ENCODE data around the gene PPP4R4. TPM values are rescaled to one million over a fixed set of nuclear protein-coding genes. Genes with fewer than 3 reads are reported as not detected.
A peak's percentile ranks its signal among the peaks of the same experiment; 100 is the strongest.
"Not testable (repeated sequence)": the region's sequence is repeated elsewhere in the genome, so short reads cannot be mapped to it uniquely, and the experiment has no call there.

The PPP4R4 gene
- total RNA-seq, 2 donors from 2014 or later: 2.6 to 6.7 TPM

DNA sequence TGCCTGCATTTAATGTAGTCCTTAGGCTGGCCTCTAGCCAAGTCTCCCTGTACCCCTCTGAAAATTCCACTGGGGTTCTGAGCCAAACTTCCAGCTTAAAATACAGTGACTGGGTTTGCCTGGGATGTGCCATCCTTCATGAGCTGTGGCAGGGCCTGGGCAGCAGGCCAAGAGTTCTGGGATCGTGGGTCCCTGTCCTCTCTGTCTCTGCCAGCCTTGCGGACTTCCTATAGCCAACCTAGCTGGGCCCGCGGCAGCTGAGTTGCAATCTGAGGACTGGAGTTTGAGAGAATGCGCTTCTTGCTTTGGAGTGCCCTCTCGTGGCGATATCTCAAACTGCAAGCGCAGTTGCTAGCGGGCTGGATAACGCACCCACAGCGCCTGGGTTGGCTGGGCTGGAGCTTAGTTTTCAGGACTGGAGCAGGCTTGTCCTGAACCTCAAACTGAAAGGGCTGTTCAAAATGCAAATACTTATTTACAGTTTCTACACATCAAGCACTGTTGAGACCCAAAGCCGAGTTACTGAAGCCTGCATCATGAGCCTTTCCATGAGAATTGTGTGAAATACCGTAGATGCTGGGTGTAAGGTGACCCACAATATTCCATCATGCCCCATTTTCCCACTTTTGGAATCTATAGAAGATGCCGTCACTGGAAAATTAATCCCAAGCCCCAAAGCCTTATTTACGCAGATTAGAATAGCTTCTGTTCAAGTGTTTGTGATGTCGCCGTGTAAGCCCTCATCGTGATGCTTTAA, 37.4 kb upstream of the PPP4R4 start:
- peak; percentile 96 for ATAC-seq
- Mint-ChIP-seq H3K36me3 (ENCODE audit: low read depth) (peaks cover 2% of the 10 kb centered on the region), H3K27ac (no peak overlapping the region), H3K4me1 (peaks cover 2% of the 10 kb centered on the region), H3K27me3 (peaks cover 9% of the 10 kb centered on the region), H3K4me3 (no peak overlapping the region)
- peak; percentile 57 to 87 (median 65) for DNase-seq
- no peaks in the 10 kb centered on the region for H3K9me3 ChIP-seq (ENCODE audit: control insufficient read depth, low read length, poor library complexity, severe bottlenecking)

DNA sequence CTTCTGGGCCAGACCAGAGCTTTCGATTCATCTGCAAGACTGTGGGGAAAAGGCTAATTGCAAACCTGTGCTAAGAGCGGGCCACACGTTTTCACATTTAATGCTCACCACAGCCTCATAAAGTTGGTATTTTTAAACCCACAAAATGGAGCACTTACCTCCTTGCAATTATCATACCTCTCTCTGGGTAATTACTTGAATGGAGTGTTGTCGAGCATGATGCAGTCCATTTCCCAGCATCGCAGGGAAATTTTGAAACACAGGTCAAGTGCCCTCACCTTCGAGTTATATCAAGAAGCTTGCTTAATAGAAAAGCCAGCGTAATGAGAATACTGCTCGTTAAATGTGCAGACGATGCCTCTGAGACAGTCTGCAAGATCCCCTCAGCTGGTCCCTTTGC, 35.9 kb upstream of the PPP4R4 start:
- no peak for ATAC-seq
- Mint-ChIP-seq H3K27me3 (peaks cover 9% of the 10 kb centered on the region), H3K36me3 (ENCODE audit: low read depth) (peaks cover 2% of the 10 kb centered on the region), H3K4me3 (no peak overlapping the region), H3K27ac (no peak overlapping the region), H3K4me1 (peaks cover 2% of the 10 kb centered on the region)
- no peaks in the 10 kb centered on the region for H3K9me3 ChIP-seq (ENCODE audit: control insufficient read depth, low read length, poor library complexity, severe bottlenecking)
- DNase-seq: no peak

DNA sequence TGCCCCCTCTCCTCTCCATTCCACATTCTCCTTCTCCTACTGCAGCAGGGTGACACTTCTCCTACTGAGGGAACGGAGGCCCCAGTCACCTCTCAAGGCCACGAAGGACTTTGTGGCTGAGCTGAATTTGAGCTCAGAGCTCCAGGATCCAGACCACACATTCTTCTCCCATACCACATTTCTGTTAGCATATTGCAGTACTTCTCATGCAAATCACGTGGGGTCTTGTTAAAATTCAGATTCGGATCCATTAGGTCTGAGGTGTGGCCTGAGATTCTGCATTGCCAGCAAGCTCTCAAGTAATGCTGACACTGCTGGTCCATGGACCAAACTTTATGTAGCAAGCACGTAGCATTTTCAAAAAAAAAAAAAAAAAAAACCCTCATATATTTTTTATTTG, 35.1 kb upstream of the PPP4R4 start:
- no peak overlapping the region for H3K4me3 Mint-ChIP-seq
- peaks cover 9% of the 10 kb centered on the region for H3K27me3 Mint-ChIP-seq

GRCh38 chr14:94139421-94139820, 34.7 kb upstream of the PPP4R4 start:
- H3K4me1 Mint-ChIP-seq: peaks cover 2% of the 10 kb centered on the region
- peaks cover 2% of the 10 kb centered on the region for H3K36me3 Mint-ChIP-seq (ENCODE audit: low read depth)
- no peak overlapping the region for H3K27ac Mint-ChIP-seq
- DNase-seq: no peak
- no peak for ATAC-seq
- peaks cover 9% of the 10 kb centered on the region for H3K27me3 Mint-ChIP-seq
- H3K9me3 ChIP-seq (ENCODE audit: control insufficient read depth, low read length, poor library complexity, severe bottlenecking): no peaks in the 10 kb centered on the region
- H3K4me3 Mint-ChIP-seq: no peak overlapping the region

More for the DNA sequence above, 35.1 kb upstream of the PPP4R4 start:
- Mint-ChIP-seq H3K4me1 (peaks cover 2% of the 10 kb centered on the region), H3K36me3 (ENCODE audit: low read depth) (peaks cover 2% of the 10 kb centered on the region), H3K27ac (no peak overlapping the region)
- DNase-seq: no peak
- no peaks in the 10 kb centered on the region for H3K9me3 ChIP-seq (ENCODE audit: control insufficient read depth, low read length, poor library complexity, severe bottlenecking)
- ATAC-seq: no peak

DNA sequence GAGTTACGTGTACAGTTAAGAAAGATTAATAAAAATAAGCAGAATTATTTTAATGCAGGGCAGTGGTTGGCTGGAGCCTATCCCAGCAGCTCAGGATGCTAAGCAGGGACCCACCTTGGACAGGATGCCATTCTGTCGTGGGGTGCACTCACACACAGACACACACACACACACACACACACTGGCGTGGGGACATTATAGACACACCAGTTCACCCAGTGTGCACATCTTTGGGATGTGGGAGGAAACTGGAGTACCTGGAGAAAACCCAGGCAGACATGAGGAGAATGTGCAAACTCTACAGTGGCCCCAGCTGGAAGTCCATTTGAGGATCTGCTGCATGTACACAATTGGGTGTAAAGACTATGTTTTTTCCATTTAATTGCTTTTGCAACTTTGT, 31.9 kb upstream of the PPP4R4 start:
- no peak overlapping the region for H3K27ac Mint-ChIP-seq
- H3K27me3 Mint-ChIP-seq: peaks cover 5% of the 10 kb centered on the region
- no peak for ATAC-seq
- peaks cover 2% of the 10 kb centered on the region for H3K36me3 Mint-ChIP-seq (ENCODE audit: low read depth)
- H3K4me3 Mint-ChIP-seq: no peak overlapping the region
- H3K9me3 ChIP-seq (ENCODE audit: control insufficient read depth, low read length, poor library complexity, severe bottlenecking): no peaks in the 10 kb centered on the region
- peaks cover 3% of the 10 kb centered on the region for H3K4me1 Mint-ChIP-seq
- DNase-seq: no peak

DNA sequence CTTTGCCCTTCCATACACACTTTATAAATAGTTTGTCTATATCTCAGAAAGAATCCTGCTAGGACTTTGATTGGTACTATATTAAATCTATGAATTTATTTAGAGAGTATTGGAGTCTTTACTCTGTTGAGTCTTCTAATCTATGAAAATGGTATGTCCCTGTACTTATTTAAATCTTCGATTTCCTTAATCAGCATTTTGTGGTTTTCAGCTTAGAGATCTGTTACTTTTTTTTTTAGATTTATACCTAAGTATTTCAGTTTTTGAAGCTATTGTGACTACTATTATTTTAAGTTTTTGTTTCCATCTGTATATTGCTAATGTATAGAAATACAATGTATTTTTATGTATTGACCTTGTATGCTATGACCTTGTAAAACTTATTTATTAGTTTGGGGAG, 31.3 kb upstream of the PPP4R4 start:
- H3K9me3 ChIP-seq (ENCODE audit: control insufficient read depth, low read length, poor library complexity, severe bottlenecking): no peaks in the 10 kb centered on the region
- Mint-ChIP-seq H3K36me3 (ENCODE audit: low read depth) (peaks cover 2% of the 10 kb centered on the region), H3K4me3 (no peak overlapping the region), H3K27ac (no peak overlapping the region), H3K4me1 (peaks cover 3% of the 10 kb centered on the region), H3K27me3 (peaks cover 5% of the 10 kb centered on the region)
- DNase-seq: no peak
- no peak for ATAC-seq

- H3K27me3 Mint-ChIP-seq: peaks cover 5% of the 10 kb centered on the region
- peaks cover 2% of the 10 kb centered on the region for H3K36me3 Mint-ChIP-seq (ENCODE audit: low read depth)
- H3K4me1 Mint-ChIP-seq: peaks cover 3% of the 10 kb centered on the region
- ATAC-seq: no peak
- H3K27ac Mint-ChIP-seq: no peak overlapping the region
- DNase-seq: no peak
- no peak overlapping the region for H3K4me3 Mint-ChIP-seq
- no peaks in the 10 kb centered on the region for H3K9me3 ChIP-seq (ENCODE audit: control insufficient read depth, low read length, poor library complexity, severe bottlenecking)
Observed at GRCh38 chr14:94143239-94143638, 30.9 kb upstream of the PPP4R4 start.

- peaks cover 3% of the 10 kb centered on the region for H3K4me1 Mint-ChIP-seq
Observed at GRCh38 chr14:94143711-94144110, 30.4 kb upstream of the PPP4R4 start.

GRCh38 chr14:94144765-94145164, 29.4 kb upstream of the PPP4R4 start:
- H3K27ac Mint-ChIP-seq: no peak overlapping the region
- H3K4me1 Mint-ChIP-seq: peaks cover 3% of the 10 kb centered on the region
- no peak overlapping the region for H3K4me3 Mint-ChIP-seq
- H3K9me3 ChIP-seq (ENCODE audit: control insufficient read depth, low read length, poor library complexity, severe bottlenecking): no peaks in the 10 kb centered on the region
- ATAC-seq (no peak), DNase-seq (no peak)
- H3K27me3 Mint-ChIP-seq: no peaks in the 10 kb centered on the region
- H3K36me3 Mint-ChIP-seq (ENCODE audit: low read depth): no peaks in the 10 kb centered on the region

More at GRCh38 chr14:94143711-94144110, 30.4 kb upstream of the PPP4R4 start:
- ATAC-seq (no peak), DNase-seq (no peak)
- no peaks in the 10 kb centered on the region for H3K9me3 ChIP-seq (ENCODE audit: control insufficient read depth, low read length, poor library complexity, severe bottlenecking)
- no peak overlapping the region for H3K27ac Mint-ChIP-seq
- H3K36me3 Mint-ChIP-seq (ENCODE audit: low read depth): peaks cover 2% of the 10 kb centered on the region
- no peak overlapping the region for H3K4me3 Mint-ChIP-seq
- H3K27me3 Mint-ChIP-seq: peaks cover 4% of the 10 kb centered on the region

GRCh38 chr14:94145902-94146527, 28.1 kb upstream of the PPP4R4 start:
- DNase-seq (no peak), ATAC-seq (no peak)
- Mint-ChIP-seq H3K27me3 (peaks cover 7% of the 10 kb centered on the region), H3K4me1 (peaks cover 3% of the 10 kb centered on the region), H3K36me3 (ENCODE audit: low read depth) (no peaks in the 10 kb centered on the region), H3K27ac (no peak overlapping the region), H3K4me3 (no peak overlapping the region)
- H3K9me3 ChIP-seq (ENCODE audit: control insufficient read depth, low read length, poor library complexity, severe bottlenecking): no peaks in the 10 kb centered on the region

- peaks cover 21% of the 10 kb centered on the region for H3K27me3 Mint-ChIP-seq
- no peaks in the 10 kb centered on the region for H3K9me3 ChIP-seq (ENCODE audit: control insufficient read depth, low read length, poor library complexity, severe bottlenecking)
- no peak for ATAC-seq
- no peak for DNase-seq
- H3K4me1 Mint-ChIP-seq: peaks cover 11% of the 10 kb centered on the region
- H3K36me3 Mint-ChIP-seq (ENCODE audit: low read depth): peaks cover 4% of the 10 kb centered on the region
- H3K4me3 Mint-ChIP-seq: no peak overlapping the region
- H3K27ac Mint-ChIP-seq: no peak overlapping the region
Observed at GRCh38 chr14:94152676-94153075, 21.4 kb upstream of the PPP4R4 start.

DNA sequence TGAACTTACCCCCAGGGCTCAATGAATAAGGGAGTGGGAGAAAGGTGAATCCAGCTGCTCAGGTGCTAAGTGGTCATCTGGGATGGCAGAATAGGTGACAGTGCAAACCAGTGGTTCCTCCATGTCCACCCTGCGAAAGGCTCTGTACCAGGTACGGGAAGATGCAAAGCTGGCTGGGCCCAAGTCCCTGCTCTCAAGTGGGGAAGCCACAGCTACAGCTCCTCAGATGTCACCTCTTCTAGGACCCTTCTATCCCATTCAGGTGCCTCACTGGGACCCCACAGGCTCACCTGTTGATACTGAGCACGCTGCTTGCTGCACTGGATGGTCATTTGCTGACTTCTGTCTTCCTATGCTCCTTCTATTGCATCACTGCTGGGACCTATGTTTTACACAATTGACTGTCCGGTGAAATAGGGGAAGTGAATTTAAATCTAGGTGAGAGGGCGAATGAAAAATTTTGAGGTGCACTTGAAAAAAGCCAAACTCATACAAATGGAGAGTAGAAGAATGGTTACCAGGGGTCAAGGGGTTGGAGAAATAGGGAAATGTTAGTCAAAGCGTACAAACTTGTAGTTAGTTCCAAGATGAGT, 20.3 kb upstream of the PPP4R4 start:
- Mint-ChIP-seq H3K27ac (no peak overlapping the region), H3K4me1 (peaks cover 23% of the 10 kb centered on the region), H3K27me3 (peaks cover 21% of the 10 kb centered on the region), H3K4me3 (no peak overlapping the region), H3K36me3 (ENCODE audit: low read depth) (peaks cover 4% of the 10 kb centered on the region)
- ATAC-seq: no peak
- no peaks in the 10 kb centered on the region for H3K9me3 ChIP-seq (ENCODE audit: control insufficient read depth, low read length, poor library complexity, severe bottlenecking)
- no peak for DNase-seq

DNA sequence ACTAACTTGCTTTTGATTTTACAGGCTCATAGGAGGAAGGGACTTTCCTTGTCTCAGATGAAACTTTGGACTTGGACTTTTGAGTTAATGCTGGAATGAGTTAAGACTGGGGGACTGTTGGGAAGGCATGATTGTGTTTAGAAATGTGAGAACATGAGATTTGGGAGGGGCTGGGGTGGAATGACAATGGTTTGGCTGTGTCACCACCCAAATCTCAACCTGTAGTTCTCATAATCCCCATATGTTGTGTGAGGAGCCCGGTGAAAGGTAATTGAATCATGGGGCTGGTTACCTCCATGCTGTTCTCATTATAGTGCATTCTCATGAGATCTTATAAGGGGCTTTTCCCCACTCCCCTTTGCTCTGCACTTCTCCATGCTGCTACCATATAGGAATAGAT, 18.0 kb upstream of the PPP4R4 start:
- Mint-ChIP-seq H3K27me3 (peaks cover 13% of the 10 kb centered on the region), H3K4me1 (peaks cover 38% of the 10 kb centered on the region)
- DNase-seq; H3K9me3 ChIP-seq (ENCODE audit: control insufficient read depth, low read length, poor library complexity, severe bottlenecking); H3K4me3 Mint-ChIP-seq; ATAC-seq; H3K36me3 Mint-ChIP-seq (ENCODE audit: low read depth); H3K27ac Mint-ChIP-seq: not testable (repeated sequence)
